Naive thymus-derived CD8-positive, alpha-beta T cell (primary cell): Measurements from ENCODE around the gene MAGEL2. TPM values are rescaled to one million over a fixed set of nuclear protein-coding genes. Genes with fewer than 3 reads are reported as not detected.

Source experiments
- ATAC-seq, 2 donors: fragments of 150-1000 bp; cut with Tn5 transposase in 1 of 2; sonication (Bioruptor Pico), chemical (Tn5 transposase) in 1 of 2; 1 replicate in 1 of 2; 2 replicates in 1 of 2; pipeline ENCODE4 v1.10.0; 2021; ENCODE audit warnings: mild to moderate bottlenecking in 2 of 2, moderate library complexity in 2 of 2
- POLR2A ChIA-PET: fragments of 350-600 bp; sonication (Branson Sonifier 250); formaldehyde crosslinking; loops from one replicate; lab custom pipeline; 2021; ENCODE audit warnings: antibody characterized with exemption; lab: Charles Lee
- DNase-seq, 10 donors: peaks; one replicate each; pipeline versions ENCODE4 v3.0.0 to v3.0.0-alpha.2; 2020 to 2022
- H3K27ac Mint-ChIP-seq, 10 donors: one replicate each; pipeline ENCODE4 v1.8.0; 2020 to 2022; ENCODE audit warnings: mild to moderate bottlenecking in 10 of 10, mixed read lengths in 10 of 10, moderate library complexity in 4 of 10, inconsistent platforms in 1 of 10
- H3K27me3 Mint-ChIP-seq, 5 donors: one replicate each; pipeline ENCODE4 v1.8.0; 2021 to 2022; ENCODE audit warnings: mixed read lengths in 5 of 5
- H3K36me3 Mint-ChIP-seq, 3 donors: one replicate each; pipeline ENCODE4 v1.8.0; 2020 to 2022; ENCODE audit warnings: mixed read lengths in 3 of 3, mild to moderate bottlenecking in 2 of 3, inconsistent platforms in 1 of 3
- H3K4me1 Mint-ChIP-seq, 4 donors: one replicate each; pipeline ENCODE4 v1.8.0; 2021 to 2022; ENCODE audit warnings: mixed read lengths in 4 of 4
- H3K4me3 Mint-ChIP-seq, 10 donors: one replicate each; pipeline ENCODE4 v1.8.0; 2020 to 2022; ENCODE audit warnings: mild to moderate bottlenecking in 10 of 10, mixed read lengths in 10 of 10, moderate library complexity in 6 of 10, inconsistent platforms in 1 of 10
- H3K9me3 Mint-ChIP-seq, 9 donors: one replicate each; pipeline ENCODE4 v1.8.0; 2020 to 2022; ENCODE audit warnings: mixed read lengths in 9 of 9, mild to moderate bottlenecking in 3 of 9, inconsistent platforms in 1 of 9, moderate library complexity in 1 of 9
- polyA plus RNA-seq, 3 donors: library from polyadenylated mRNA; unstranded; fragments of 300-500 nt; fragmentation: Illumina TruSeq; gene quantifications; one replicate each; pipeline ENCODE4 v1.2.3, GENCODE V29; 2021
- total RNA-seq, 8 experiments: library from RNA in 2 of 8; stranded (reverse) in 2 of 8; gene quantifications; one replicate each; pipeline ENCODE4 v1.2.3 and lab custom pipeline; 2021 to 2026

MAGEL2 gene
- total and polyA plus RNA-seq, 5 experiments from 2014 or later = not detected

- H3K4me3 Mint-ChIP-seq = no peak overlapping the region
- DNase-seq (no peak), ATAC-seq (no peak)
- no peaks in the 10 kb centered on the region for H3K36me3 Mint-ChIP-seq
- POLR2A ChIA-PET = no interaction called here
- peaks cover 0 to 2% (median 0%) of the 10 kb centered on the region in 4 donors for H3K4me1 Mint-ChIP-seq
- H3K27me3 Mint-ChIP-seq = peaks cover 0 to 4% (median 0%) of the 10 kb centered on the region in 5 donors
- peaks cover 0 to 6% (median 0%) of the 10 kb centered on the region in 9 donors for H3K9me3 Mint-ChIP-seq
- H3K27ac Mint-ChIP-seq = no peak overlapping the region
Measured at GRCh38 chr15:23596736-23597135, 50.9 kb downstream of the MAGEL2 start.

- ATAC-seq = no peak
Measured at GRCh38 chr15:23595368-23595767, 52.3 kb downstream of the MAGEL2 start.

GRCh38 chr15:23594252-23594770, 53.4 kb downstream of the MAGEL2 start:
- no peak for ATAC-seq

More at GRCh38 chr15:23595368-23595767, 52.3 kb downstream of the MAGEL2 start:
- peaks cover 0 to 6% (median 0%) of the 10 kb centered on the region in 9 donors for H3K9me3 Mint-ChIP-seq
- H3K36me3 Mint-ChIP-seq = no peaks in the 10 kb centered on the region
- peaks cover 0 to 7% (median 4%) of the 10 kb centered on the region in 5 donors for H3K27me3 Mint-ChIP-seq
- H3K4me1 Mint-ChIP-seq = peaks cover 0 to 3% (median 0%) of the 10 kb centered on the region in 4 donors
- no peak overlapping the region for H3K4me3 Mint-ChIP-seq
- POLR2A ChIA-PET = no interaction called here
- H3K27ac Mint-ChIP-seq = no peak overlapping the region
- no peak for DNase-seq

More at GRCh38 chr15:23594252-23594770, 53.4 kb downstream of the MAGEL2 start:
- DNase-seq = no peak
- H3K27me3 Mint-ChIP-seq = peaks cover 0 to 16% (median 7%) of the 10 kb centered on the region in 5 donors
- no peaks in the 10 kb centered on the region for H3K36me3 Mint-ChIP-seq
- H3K9me3 Mint-ChIP-seq = peaks cover 0 to 3% (median 0%) of the 10 kb centered on the region in 9 donors
- H3K4me3 Mint-ChIP-seq = no peak overlapping the region
- POLR2A ChIA-PET = no interaction called here
- no peak overlapping the region for H3K27ac Mint-ChIP-seq
- peaks cover 0 to 5% (median 0%) of the 10 kb centered on the region in 4 donors for H3K4me1 Mint-ChIP-seq

Other genes starting within 250 kb of the MAGEL2 start
- gene GOLGA6L2, start 200.6 kb downstream of the MAGEL2 start, total RNA-seq = not detected
- not detected for gene GOLGA6L2, start 200.6 kb downstream of the MAGEL2 start, polyA plus RNA-seq
- 1 to 10 TPM; 4.4 to 5.7 TPM for gene MKRN3, start 82.2 kb downstream of the MAGEL2 start, total RNA-seq
- 1 to 10 TPM; 1.3 to 3.5 (median 2.8) TPM for gene MKRN3, start 82.2 kb downstream of the MAGEL2 start, polyA plus RNA-seq
- not detected for gene NDN, start 39.4 kb upstream of the MAGEL2 start, total RNA-seq
- gene NDN, start 39.4 kb upstream of the MAGEL2 start, polyA plus RNA-seq = 1 to 10 TPM in 1 of 3 donors, under 1 TPM in 2; 0.22 to 1.4 (median 0.30) TPM